ENCODE measurements around the gene TMEM267.

DNA sequence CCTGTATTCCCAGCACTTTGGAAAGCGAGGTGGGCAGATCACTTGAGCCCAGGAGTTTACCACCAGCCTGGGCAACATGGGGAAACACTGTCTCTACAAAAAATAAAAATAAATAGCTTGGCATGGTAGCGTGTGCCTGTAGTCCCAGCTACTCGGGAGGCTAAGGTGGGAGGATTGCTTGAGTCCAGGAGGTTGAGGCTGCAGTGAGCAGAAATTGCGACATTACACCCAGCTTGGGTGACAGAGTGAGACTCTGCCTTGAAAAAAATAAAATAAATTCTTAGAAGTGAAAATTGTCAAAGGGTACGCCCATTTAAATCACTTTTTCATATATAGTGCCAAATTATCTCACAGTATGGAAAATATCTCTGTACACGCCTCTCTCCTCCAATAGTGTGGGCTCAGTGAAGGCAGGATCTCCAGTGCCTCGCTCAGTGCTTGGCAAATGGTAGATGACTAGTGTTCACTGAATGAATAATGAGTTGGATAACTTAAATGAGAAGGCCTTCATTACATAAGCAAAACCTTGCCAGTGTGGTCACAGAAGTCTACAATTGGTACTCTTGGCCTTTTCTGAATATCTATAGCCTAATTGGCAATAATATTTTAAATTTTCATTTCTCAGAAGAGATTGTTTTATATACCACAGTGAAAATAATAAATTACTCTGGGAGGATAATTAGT lies 62.1 kb downstream of the TMEM267 start:
- TF ChIP-seq EZH2 (IDR thresholded peaks at IDR 0.05): no peak
- no peak for TF ChIP-seq POLR2AphosphoS5 (IDR thresholded peaks at IDR 0.05; ENCODE audit: borderline replicate concordance, low read depth, low read length)
